K562 (cell line): Measurements from ENCODE around the gene MAP4K5. TPM values are rescaled to one million over a fixed set of nuclear protein-coding genes. Genes with fewer than 3 reads are reported as not detected.

Source experiments
- ATAC-seq: fragments of 200-7000 bp; cut with Tn5 transposase; 3 replicates; pipeline ENCODE4 v1.9.1; 2020; ENCODE audit warnings: moderate library complexity
- BruUV-seq: library from RNA; stranded (reverse); fragments of 400-500 nt; replicated peaks from 2 replicates; lab custom pipeline; 2021; lab: Mats Ljungman, UMichigan
- CTCF ChIA-PET: fragments of 300-600 bp; formaldehyde crosslinking; extraction: SDS; loops from one replicate; lab custom pipeline; 2021; ENCODE audit warnings: low intra/inter-chr PET ratio; lab: Yijun Ruan, JAX
- POLR2A ChIA-PET: fragments of 300-600, 350-650 bp; sonication (Branson Sonifier 250); formaldehyde crosslinking; extraction: SDS; loops from one replicate; lab custom pipeline; 2021; ENCODE audit warnings: antibody characterized with exemption, inconsistent platforms; lab: Yijun Ruan, JAX
- DNase-seq, 4 experiments: peaks; one replicate each; pipeline versions ENCODE4 v3.0.0 to v3.0.0-alpha.2; 2011 to 2018; ENCODE audit warnings: low spot score in 3 of 4, mixed read lengths in 3 of 4; ENCODE audit errors: extremely low read depth in 1 of 4
- FAIRE-seq: peaks from 2 replicates; lab custom pipeline; 2011; peaks lifted over from hg19 to GRCh38; lab: Jason Lieb, UNC
- H2AFZ ChIP-seq: 2 replicates; pipeline ENCODE4 v1.6.0; 2011; ENCODE audit warnings: low read depth, low read length, control low read depth, inconsistent platforms
- H3K27ac ChIP-seq: fragments of 200-600 bp; 3 replicates; pipeline ENCODE4 v1.8.0; 2011; ENCODE audit warnings: low read depth, mild to moderate bottlenecking, control low read depth, inconsistent platforms, low read length, moderate library complexity, mixed read lengths; ENCODE audit errors: extremely low read depth
- H3K27me3 ChIP-seq, 2 experiments: fragments of 300-600 bp in 1 of 2; 2 replicates in 1 of 2; 3 replicates in 1 of 2; pipeline versions ENCODE4 v1.6.0 to v1.8.0; 2011; ENCODE audit warnings: inconsistent platforms in 2 of 2, low read length in 2 of 2, mild to moderate bottlenecking in 1 of 2, mixed read lengths in 1 of 2, moderate library complexity in 1 of 2; ENCODE audit not compliant: control insufficient read depth in 2 of 2, insufficient read depth in 2 of 2
- H3K36me3 ChIP-seq: fragments of 300-600 bp; 3 replicates; pipeline ENCODE4 v1.8.0; 2011; ENCODE audit warnings: mild to moderate bottlenecking, low read length, inconsistent platforms; ENCODE audit not compliant: control insufficient read depth, insufficient read depth
- H3K4me1 ChIP-seq, 2 experiments: fragments of 200-600 bp in 1 of 2; replicated peaks in 1 of 2; 2 replicates in 1 of 2; 3 replicates in 1 of 2; pipeline versions ENCODE4 v1.5.1 to v1.8.0; 2011; ENCODE audit warnings: inconsistent platforms in 2 of 2, low read length in 2 of 2, mild to moderate bottlenecking in 1 of 2, mixed read lengths in 1 of 2, moderate library complexity in 1 of 2; ENCODE audit not compliant: control insufficient read depth in 2 of 2, insufficient read depth in 2 of 2
- H3K4me2 ChIP-seq: 2 replicates; pipeline ENCODE4 v1.6.1; 2011; ENCODE audit warnings: low read length, control low read depth, inconsistent platforms, mixed read lengths; ENCODE audit not compliant: insufficient read depth
- H3K4me3 ChIP-seq: fragments of 200-600 bp; sonication (generic), shearing (Covaris generic); 2 replicates; pipeline ENCODE4 v1.5.1; 2016; ENCODE audit warnings: control low read depth, inconsistent platforms
- H3K79me2 ChIP-seq: fragments of 200-600 bp; 3 replicates; pipeline ENCODE4 v1.8.0; 2011; ENCODE audit warnings: low read length, inconsistent platforms; ENCODE audit not compliant: control insufficient read depth, insufficient read depth
- H3K9ac ChIP-seq, 2 experiments: 2 replicates each; pipeline versions ENCODE4 v1.6.0 to v1.6.1; 2011; ENCODE audit warnings: low read depth in 2 of 2, low read length in 2 of 2, control low read depth in 1 of 2, inconsistent platforms in 1 of 2, mild to moderate bottlenecking in 1 of 2, mixed read lengths in 1 of 2; ENCODE audit not compliant: insufficient read depth in 1 of 2
- H3K9me1 ChIP-seq: one replicate; pipeline ENCODE4 v1.6.0; 2011; ENCODE audit warnings: inconsistent platforms, mild to moderate bottlenecking, low read length, moderate library complexity; ENCODE audit not compliant: control insufficient read depth, insufficient read depth
- H3K9me3 ChIP-seq: replicated peaks from 2 replicates; pipeline ENCODE4 v1.5.1; 2011; ENCODE audit warnings: low read depth, low read length, inconsistent platforms; ENCODE audit not compliant: control insufficient read depth, insufficient read depth
- H4K20me1 ChIP-seq: replicated peaks from 2 replicates; pipeline ENCODE4 v1.6.1; 2011; ENCODE audit warnings: low read length, inconsistent platforms, mixed read lengths; ENCODE audit not compliant: control insufficient read depth, insufficient read depth
- BHLHE40 ChIP-seq: IDR thresholded peaks from 2 replicates; pipeline ENCODE4 v1.6.1; 2011; ENCODE audit warnings: low read length, improper control_type of control experiment
- ETV6 ChIP-seq, 3 experiments: fragments of 150-350 bp in 1 of 3; sonication (generic) in 1 of 3; formaldehyde crosslinking in 1 of 3; IDR thresholded peaks; 2 replicates each; pipeline versions ENCODE4 v1.6.1 to v1.8.0; 2014 to 2022; ENCODE audit warnings: borderline replicate concordance in 2 of 3, low read depth in 2 of 3, antibody characterized with exemption in 1 of 3, low read length in 1 of 3, mild to moderate bottlenecking in 1 of 3, missing genetic modification reagents in 1 of 3
- KAT2B ChIP-seq: IDR thresholded peaks from one replicate; pipeline ENCODE4 v1.6.1; 2012; ENCODE audit warnings: low read depth, mild to moderate bottlenecking, control low read depth, inconsistent platforms, low read length, moderate library complexity
- KAT7 ChIP-seq: sonication (generic); formaldehyde crosslinking; IDR thresholded peaks from 2 replicates; pipeline ENCODE4 v1.8.0; 2022; ENCODE audit warnings: missing genetic modification reagents, mild to moderate bottlenecking, borderline replicate concordance
- PHB2 ChIP-seq: fragments of 450-650 bp; IDR thresholded peaks from 2 replicates; pipeline ENCODE4 v1.6.1; 2017; ENCODE audit warnings: low read depth
- POLR3A ChIP-seq: IDR thresholded peaks from 2 replicates; pipeline ENCODE4 v1.6.1; 2011; ENCODE audit warnings: borderline replicate concordance, mild to moderate bottlenecking, moderate library complexity; ENCODE audit not compliant: insufficient read length, insufficient read depth; ENCODE audit errors: extremely low read depth
- THRB ChIP-seq: fragments of 450-650 bp; formaldehyde crosslinking; conservative IDR thresholded peaks from 2 replicates; pipeline ENCODE4 v1.4.0; 2022; ENCODE audit warnings: mild to moderate bottlenecking, missing genetic modification characterization
- ZNF121 ChIP-seq: sonication (generic); formaldehyde crosslinking; conservative IDR thresholded peaks from 2 replicates; pipeline ENCODE4 v1.8.0; 2022; ENCODE audit warnings: missing genetic modification reagents
- WGBS: fragments of 100-300 bp; shearing (Covaris generic); methylation state at CpG from one replicate; pipeline ENCODE4 v1.1.6; 2016; ENCODE audit warnings: low coverage, mixed read lengths; ENCODE audit not compliant: insufficient coverage; ENCODE audit errors: missing lambda C conversion rate; 5-methylcytosine and 5-hydroxymethylcytosine counted together
- in situ Hi-C: fragments of 300-500 bp; cut with MboI; formaldehyde crosslinking; loops from 4 replicates; pipeline ENCODE4 v1.15.0; 2018; ENCODE audit warnings: inconsistent platforms, mixed read lengths
- intact Hi-C: fragments of 100-400 bp; cut with micrococcal nuclease; formaldehyde crosslinking; loops from 2 replicates; pipeline ENCODE4 v1.14.2; 2022
- polyA plus RNA-seq, 8 experiments: library from polyadenylated mRNA; depleted of rRNA in 4 of 8; stranded (reverse) in 5 of 8; unstranded in 3 of 8; fragments of >200 nt; fragmentation: Nextera tagmentation in 2 of 8; fragmentation: Illumina TruSeq in 1 of 8; extraction: Ambion mirVana in 2 of 8; extraction: Trizol in 1 of 8; gene quantifications; 2 replicates each; pipeline versions ENCODE4 v1.2.1 to v1.2.3, GENCODE V29; 2011 to 2014; ENCODE audit warnings: inconsistent platforms in 1 of 8, missing spikeins in 1 of 8
- total RNA-seq, 7 experiments: library from RNA; depleted of rRNA in 6 of 7; stranded (reverse); fragments of >200 nt in 6 of 7; fragmentation: Illumina TruSeq in 2 of 7; extraction: Trizol in 2 of 7; gene quantifications; 2 replicates each; pipeline versions ENCODE4 v1.2.1 to v1.2.3, GENCODE V29; 2011 to 2021; ENCODE audit warnings: low replicate concordance in 1 of 7
- TF ChIP-seq, protein P1 (sequence below): fragments of 250-450 bp; sonication (Bioruptor Pico); IDR thresholded peaks from 2 replicates; pipeline ENCODE4 v1.5.0; 2021; ENCODE audit warnings: mild to moderate bottlenecking, borderline replicate concordance

The MAP4K5 gene
- total and polyA plus RNA-seq, 9 of the 15 experiments (the other 6 are each of a cell fraction or from before 2014, with no cell fraction given) = 5.9 to 29.4 (median 18.0) TPM

GRCh38 chr14:50395448-50395847 is 136.9 kb downstream of the MAP4K5 start (continued):
- TF ChIP-seq, protein P1, sequence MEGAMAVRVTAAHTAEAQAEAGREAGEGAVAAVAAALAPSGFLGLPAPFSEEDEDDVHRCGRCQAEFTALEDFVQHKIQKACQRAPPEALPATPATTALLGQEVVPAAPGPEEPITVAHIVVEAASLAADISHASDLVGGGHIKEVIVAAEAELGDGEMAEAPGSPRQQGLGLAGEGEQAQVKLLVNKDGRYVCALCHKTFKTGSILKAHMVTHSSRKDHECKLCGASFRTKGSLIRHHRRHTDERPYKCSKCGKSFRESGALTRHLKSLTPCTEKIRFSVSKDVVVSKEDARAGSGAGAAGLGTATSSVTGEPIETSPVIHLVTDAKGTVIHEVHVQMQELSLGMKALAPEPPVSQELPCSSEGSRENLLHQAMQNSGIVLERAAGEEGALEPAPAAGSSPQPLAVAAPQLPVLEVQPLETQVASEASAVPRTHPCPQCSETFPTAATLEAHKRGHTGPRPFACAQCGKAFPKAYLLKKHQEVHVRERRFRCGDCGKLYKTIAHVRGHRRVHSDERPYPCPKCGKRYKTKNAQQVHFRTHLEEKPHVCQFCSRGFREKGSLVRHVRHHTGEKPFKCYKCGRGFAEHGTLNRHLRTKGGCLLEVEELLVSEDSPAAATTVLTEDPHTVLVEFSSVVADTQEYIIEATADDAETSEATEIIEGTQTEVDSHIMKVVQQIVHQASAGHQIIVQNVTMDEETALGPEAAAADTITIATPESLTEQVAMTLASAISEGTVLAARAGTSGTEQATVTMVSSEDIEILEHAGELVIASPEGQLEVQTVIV (CRISPR knock-in tag) = no peak
- TF ChIP-seq, all 486 proteins: peak for 0

GRCh38 chr14:50394713-50395112 is 137.7 kb downstream of the MAP4K5 start:
- peaks cover 11% of the 10 kb centered on the region; the same call in 1 of the 3 replicates for H3K36me3 ChIP-seq
- in situ Hi-C loops (no loop called here), intact Hi-C loops (loop anchor here (2.0 to 5.0 kb wide), 2 partner anchors 52 to 138 kb away; partner anchors contain the start of gene MAP4K5)
- peaks cover 24% of the 10 kb centered on the region for H3K79me2 ChIP-seq
- H3K27me3 ChIP-seq = no peaks in the 10 kb centered on the region
- no TSS peak for BruUV-seq
- ChIA-PET POLR2A (no interaction called here), CTCF (no interaction called here)
- DNase-seq = no peak
- FAIRE-seq = no peak
- peak overlapping the region; percentile 60; the same call in 1 of the 2 replicates for H3K4me3 ChIP-seq
- WGBS = 40% methylated on average over 5 of the region's 5 CpGs
- no peaks in the 10 kb centered on the region for H4K20me1 ChIP-seq
- no peaks in the 10 kb centered on the region for H3K9me1 ChIP-seq
- H3K4me1 ChIP-seq = peaks cover 5 to 15% of the 10 kb centered on the region in 2 experiments; a peak in 4 of 5 replicates
- H3K9ac ChIP-seq = no peak overlapping the region; a peak in 2 of 4 replicates
- H3K4me2 ChIP-seq = peak overlapping the region; percentile 33; the same call in 1 of the 2 replicates
- no peak for ATAC-seq
- no peaks in the 10 kb centered on the region for H3K9me3 ChIP-seq
- H2AFZ ChIP-seq = no peak overlapping the region
- no peak overlapping the region for H3K27ac ChIP-seq
- no peak for TF ChIP-seq PHB2
- no peak for TF ChIP-seq BHLHE40
- no peak for TF ChIP-seq KAT7
- no peak for TF ChIP-seq ETV6 (IDR thresholded peaks at IDR 0.05; ENCODE audit: borderline replicate concordance in 1 of 2, low read depth in 2 of 2, low read length in 1 of 2)
- TF ChIP-seq ETV6 (CRISPR knock-in tag; IDR thresholded peaks at IDR 0.05; ENCODE audit: borderline replicate concordance) = no peak
- no peak for TF ChIP-seq POLR3A
- TF ChIP-seq THRB (CRISPR knock-in tag) = no peak
- no peak for TF ChIP-seq KAT2B
- TF ChIP-seq ZNF121 (CRISPR knock-in tag) = peak; percentile 65
- TF ChIP-seq, all 486 proteins: peak for 1
